Stomach (tissue), 4 donors: ENCODE measurements around the gene LGR5.

Experiments used
- CTCF ChIP-seq, 7 experiments: fragments of 450-650 bp in 4 of 7; fragments of 200-600 bp in 3 of 7; sonication (generic) in 3 of 7; IDR thresholded peaks; one replicate each; pipeline ENCODE4 v1.5.1; 2016 to 2019; ENCODE audit warnings: antibody characterized with exemption in 7 of 7, control low read depth in 2 of 7, mild to moderate bottlenecking in 1 of 7
- EP300 ChIP-seq: sonication (generic); formaldehyde crosslinking; IDR thresholded peaks from one replicate; pipeline ENCODE4 v1.6.1; 2017; ENCODE audit warnings: antibody characterized with exemption
- POLR2A ChIP-seq, 4 donors: fragments of 450-650 bp; IDR thresholded peaks; one replicate each; pipeline ENCODE4 v1.6.1; 2016; ENCODE audit warnings: antibody characterized with exemption in 4 of 4, control low read depth in 2 of 4, mild to moderate bottlenecking in 1 of 4, moderate library complexity in 1 of 4
- POLR2AphosphoS5 ChIP-seq, 3 donors: sonication (generic); formaldehyde crosslinking; IDR thresholded peaks; one replicate each; pipeline ENCODE4 v1.6.1; 2016; ENCODE audit warnings: antibody characterized with exemption in 3 of 3

- no peak for TF ChIP-seq EP300
- TF ChIP-seq CTCF (IDR thresholded peaks at IDR 0.05): no peak
- no peak for TF ChIP-seq POLR2A (IDR thresholded peaks at IDR 0.05)
- no peak for TF ChIP-seq POLR2AphosphoS5 (IDR thresholded peaks at IDR 0.05)
Measured at GRCh38 chr12:71447691-71448132, 8.1 kb downstream of the LGR5 start.
